Activated effector memory CD4-positive, alpha-beta T cell treated with anti-CD3 and anti-CD28 coated beads, Interleukin-2, amount 50 U/mL, for 16 hours (primary cell): ENCODE results near the gene MRPL50.

Experiments
- DNase-seq: peaks from one replicate; pipeline ENCODE4 v3.0.0-alpha.2; 2020

Gene MRPL50

GRCh38 chr9:101398068-101398929, at the start of gene MRPL50, which contains the start of gene ZNF189:
MRPL50 (minus strand) TSS chr9:101398618; CDS start chr9:101398592, 26 bp downstream.
ZNF189 (plus strand) TSS chr9:101398851; CDS start chr9:101399157, 306 bp downstream.
- peak; percentile 99 for DNase-seq

GRCh38 chr9:101446732-101447131, 48.3 kb upstream of the MRPL50 start:
- DNase-seq, result no peak

GRCh38 chr9:101445353-101446029, 47.1 kb upstream of the MRPL50 start:
- no peak for DNase-seq

- DNase-seq, result no peak
Measured at GRCh38 chr9:101443364-101443771, 45.0 kb upstream of the MRPL50 start.

GRCh38 chr9:101442736-101443135, 44.3 kb upstream of the MRPL50 start:
- no peak for DNase-seq

- DNase-seq, result no peak
Measured at GRCh38 chr9:101442318-101442717, 43.9 kb upstream of the MRPL50 start.

GRCh38 chr9:101440714-101441230, 42.4 kb upstream of the MRPL50 start:
- no peak for DNase-seq

- DNase-seq, result no peak
Measured at GRCh38 chr9:101438523-101438922, 40.1 kb upstream of the MRPL50 start.

- DNase-seq, result no peak
Measured at GRCh38 chr9:101437806-101438232, 39.4 kb upstream of the MRPL50 start.

GRCh38 chr9:101435601-101436079, 37.2 kb upstream of the MRPL50 start, which contains the start of gene ALDOB:
ALDOB (minus strand) TSS chr9:101435774; CDS start chr9:101430887, 4,887 bp downstream.
- DNase-seq, result no peak

- no peak for DNase-seq
Measured at GRCh38 chr9:101434998-101435397, 36.6 kb upstream of the MRPL50 start.

GRCh38 chr9:101433229-101433628, 34.8 kb upstream of the MRPL50 start:
- DNase-seq, result no peak

- no peak for DNase-seq
Measured at GRCh38 chr9:101432740-101433139, 34.3 kb upstream of the MRPL50 start.

- DNase-seq, result no peak
Measured at GRCh38 chr9:101432171-101432570, 33.8 kb upstream of the MRPL50 start.

- no peak for DNase-seq
Measured at GRCh38 chr9:101429736-101430135, 31.3 kb upstream of the MRPL50 start.

- DNase-seq, result no peak
Measured at GRCh38 chr9:101428909-101429308, 30.5 kb upstream of the MRPL50 start.

GRCh38 chr9:101427957-101428655, 29.7 kb upstream of the MRPL50 start:
- DNase-seq, result no peak

- no peak for DNase-seq
Measured at GRCh38 chr9:101427358-101427757, 28.9 kb upstream of the MRPL50 start.

- DNase-seq, result no peak
Measured at GRCh38 chr9:101421653-101422065, 23.2 kb upstream of the MRPL50 start.

- DNase-seq, result no peak
Measured at GRCh38 chr9:101419863-101420262, 21.4 kb upstream of the MRPL50 start.

- no peak for DNase-seq
Measured at GRCh38 chr9:101418518-101419430, 20.4 kb upstream of the MRPL50 start.

- no peak for DNase-seq
Measured at GRCh38 chr9:101417977-101418376, 19.6 kb upstream of the MRPL50 start.
